ENCODE data around the gene COQ10A.

- TF ChIP-seq CTCF (optimal IDR thresholded peaks at IDR 0.05 in 1 of 3, IDR thresholded peaks at IDR 0.05 in 1 of 3, conservative IDR thresholded peaks at IDR 0.05 in 1 of 3; ENCODE audit: extremely low read depth in 1 of 3, insufficient read depth in 2 of 3, low read length in 3 of 3) = peak; percentile 71 to 89 (median 82)
- TF ChIP-seq EZH2 (IDR thresholded peaks at IDR 0.05; ENCODE audit: low read length) = no peak
Measured at GRCh38 chr12:56266693-56267442, at the start of gene COQ10A.
